ENCODE data around the gene HSPG2.

The HSPG2 gene

GRCh38 chr1:21961799-21962198 is 24.7 kb upstream of the HSPG2 start:
- H3K36me3 ChIP-seq (ENCODE audit: low read depth) = no peaks in the 10 kb centered on the region
- no peak overlapping the region for H3K4me3 ChIP-seq (ENCODE audit: severe bottlenecking)

GRCh38 chr1:21961337-21961736 is 24.2 kb upstream of the HSPG2 start:
- Histone ChIP-seq H3K4me3 (ENCODE audit: severe bottlenecking) (no peak overlapping the region), H3K4me1 (ENCODE audit: insufficient read depth, poor library complexity, severe bottlenecking) (peaks cover 22% of the 10 kb centered on the region), H3K9me3 (ENCODE audit: severe bottlenecking) (no peaks in the 10 kb centered on the region), H3K27ac (ENCODE audit: poor library complexity, severe bottlenecking) (no peak overlapping the region), H3K27me3 (ENCODE audit: insufficient read depth, poor library complexity, severe bottlenecking) (no peaks in the 10 kb centered on the region), H3K36me3 (ENCODE audit: low read depth) (no peaks in the 10 kb centered on the region)
- TF ChIP-seq CTCF (IDR thresholded peaks at IDR 0.05; ENCODE audit: poor library complexity, severe bottlenecking) = no peak
- ATAC-seq (ENCODE audit: low read depth) (no peak), DNase-seq (ENCODE audit: low spot score) (no peak)

More at GRCh38 chr1:21961799-21962198, 24.7 kb upstream of the HSPG2 start:
- H3K4me1 ChIP-seq (ENCODE audit: insufficient read depth, poor library complexity, severe bottlenecking) = peaks cover 22% of the 10 kb centered on the region
- DNase-seq (ENCODE audit: low spot score) (no peak), ATAC-seq (ENCODE audit: low read depth) (no peak)
- no peaks in the 10 kb centered on the region for H3K27me3 ChIP-seq (ENCODE audit: insufficient read depth, poor library complexity, severe bottlenecking)
- no peak for TF ChIP-seq CTCF (IDR thresholded peaks at IDR 0.05; ENCODE audit: poor library complexity, severe bottlenecking)
- no peak overlapping the region for H3K27ac ChIP-seq (ENCODE audit: poor library complexity, severe bottlenecking)
- no peaks in the 10 kb centered on the region for H3K9me3 ChIP-seq (ENCODE audit: severe bottlenecking)

- Histone ChIP-seq H3K9me3 (ENCODE audit: severe bottlenecking) (no peaks in the 10 kb centered on the region), H3K27ac (ENCODE audit: poor library complexity, severe bottlenecking) (peak overlapping the region; percentile 70), H3K4me3 (ENCODE audit: severe bottlenecking) (no peak overlapping the region), H3K36me3 (ENCODE audit: low read depth) (no peaks in the 10 kb centered on the region), H3K4me1 (ENCODE audit: insufficient read depth, poor library complexity, severe bottlenecking) (peaks cover 23% of the 10 kb centered on the region), H3K27me3 (ENCODE audit: insufficient read depth, poor library complexity, severe bottlenecking) (no peaks in the 10 kb centered on the region)
- peak; percentile 98 for DNase-seq (ENCODE audit: low spot score)
- peak; percentile 8 for TF ChIP-seq CTCF (IDR thresholded peaks at IDR 0.05; ENCODE audit: poor library complexity, severe bottlenecking)
- ATAC-seq (ENCODE audit: low read depth) = peak; percentile 95
These were observed 19.8 kb upstream of the HSPG2 start for GRCh38 chr1:21956720-21957552.

- Histone ChIP-seq H3K36me3 (ENCODE audit: low read depth) (no peaks in the 10 kb centered on the region), H3K9me3 (ENCODE audit: severe bottlenecking) (no peaks in the 10 kb centered on the region), H3K27me3 (ENCODE audit: insufficient read depth, poor library complexity, severe bottlenecking) (no peaks in the 10 kb centered on the region), H3K4me1 (ENCODE audit: insufficient read depth, poor library complexity, severe bottlenecking) (peaks cover 23% of the 10 kb centered on the region), H3K27ac (ENCODE audit: poor library complexity, severe bottlenecking) (peak overlapping the region; percentile 70), H3K4me3 (ENCODE audit: severe bottlenecking) (no peak overlapping the region)
- TF ChIP-seq CTCF (IDR thresholded peaks at IDR 0.05; ENCODE audit: poor library complexity, severe bottlenecking) = no peak
- no peak for DNase-seq (ENCODE audit: low spot score)
- peak; percentile 19; the same call in 1 of the 3 replicates for ATAC-seq (ENCODE audit: low read depth)
These were observed 18.6 kb upstream of the HSPG2 start for GRCh38 chr1:21955501-21956281.
